ENCODE data around the gene NCOA3.
"Not testable (repeated sequence)": the region's sequence is repeated elsewhere in the genome, so short reads cannot be mapped to it uniquely, and the experiment has no call there.

Gene NCOA3

DNA sequence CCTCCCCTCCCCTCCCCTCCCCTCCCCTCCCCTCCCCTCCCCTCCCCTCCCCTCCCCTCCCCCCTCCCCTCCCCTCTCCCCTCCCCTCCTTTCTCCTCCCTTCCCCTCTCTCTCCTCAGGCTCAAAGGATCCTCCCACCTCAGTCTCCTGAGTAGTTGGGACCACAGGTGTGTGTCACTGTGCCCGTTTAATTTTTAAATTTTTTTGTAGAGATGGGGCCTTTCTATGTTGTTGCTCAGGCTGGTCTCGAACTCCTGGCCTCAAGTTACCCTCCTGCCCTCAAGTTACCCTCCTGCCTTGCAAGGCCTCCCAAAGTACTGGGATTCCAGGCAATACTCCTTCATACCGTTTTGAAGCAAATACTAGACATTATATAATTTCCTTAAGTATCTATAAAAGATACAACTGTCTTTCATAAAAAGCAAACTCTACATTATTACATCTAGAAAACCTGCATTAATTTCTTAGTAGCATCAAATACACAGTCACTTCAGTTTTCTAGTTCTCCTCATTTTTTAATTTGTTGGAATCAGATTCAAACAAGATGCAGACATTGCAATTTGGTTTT lies 39.8 kb downstream of the NCOA3 start:
- no peak for DNase-seq

DNA sequence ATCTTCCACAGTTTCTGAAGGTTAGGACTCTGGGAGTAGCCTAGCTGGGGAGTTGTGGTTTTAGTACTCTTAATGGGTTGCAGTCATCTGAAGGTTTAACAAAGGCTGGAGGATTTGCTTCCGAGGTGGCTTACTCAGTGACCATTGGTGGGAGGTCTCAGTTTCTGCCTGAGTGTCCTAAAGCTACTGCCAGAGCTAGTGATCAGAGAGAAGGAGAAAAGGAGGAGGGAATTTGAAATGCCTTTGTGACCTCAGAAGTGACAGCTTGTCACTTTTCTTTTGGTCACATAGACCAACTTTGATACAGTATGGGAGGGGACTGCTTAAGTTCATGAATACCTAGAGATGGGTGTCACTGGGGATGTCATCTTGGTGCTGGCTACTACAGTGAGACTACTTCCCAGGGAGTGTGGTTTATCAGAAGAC lies 41.3 kb downstream of the NCOA3 start:
- no peak for DNase-seq

DNA sequence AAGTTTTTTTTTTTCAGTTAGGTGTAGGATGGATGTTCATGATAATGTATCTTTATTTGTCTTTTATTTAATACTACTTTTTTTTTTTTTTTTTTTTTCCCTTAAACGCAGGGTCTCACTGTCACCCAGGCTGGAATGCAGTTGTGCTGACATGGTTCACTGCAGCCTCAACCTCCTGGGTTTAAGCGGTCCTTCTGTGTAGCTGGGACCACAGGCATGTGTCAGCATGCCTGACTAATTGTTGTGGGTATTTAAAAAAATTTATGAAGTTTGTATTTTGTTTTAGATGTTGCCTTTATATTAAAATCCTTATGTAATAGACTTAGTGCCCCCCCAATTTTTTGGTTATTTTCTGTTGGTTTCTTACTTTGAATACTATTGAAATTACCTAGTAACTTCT lies 42.6 kb downstream of the NCOA3 start:
- no peak for DNase-seq

DNA sequence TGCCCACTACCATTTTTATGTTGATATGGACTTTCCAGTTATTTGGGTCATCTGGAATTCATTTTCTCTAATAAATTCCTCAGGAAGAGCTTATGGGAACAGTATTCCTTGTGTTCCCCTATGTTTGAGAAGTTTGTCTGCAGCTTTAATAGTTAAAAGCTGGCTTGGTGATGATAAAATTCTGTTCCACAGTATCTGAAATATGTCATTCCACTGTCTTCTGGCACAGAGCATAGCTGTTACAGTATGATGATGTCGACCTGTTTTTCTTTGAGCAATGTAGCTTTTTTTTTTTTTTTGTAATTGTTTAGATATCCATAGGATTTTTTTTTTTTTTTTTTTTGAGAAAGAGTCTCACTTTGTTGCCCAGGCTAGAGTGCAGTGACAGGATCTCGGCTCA lies 43.2 kb downstream of the NCOA3 start:
- DNase-seq, result no peak

DNA sequence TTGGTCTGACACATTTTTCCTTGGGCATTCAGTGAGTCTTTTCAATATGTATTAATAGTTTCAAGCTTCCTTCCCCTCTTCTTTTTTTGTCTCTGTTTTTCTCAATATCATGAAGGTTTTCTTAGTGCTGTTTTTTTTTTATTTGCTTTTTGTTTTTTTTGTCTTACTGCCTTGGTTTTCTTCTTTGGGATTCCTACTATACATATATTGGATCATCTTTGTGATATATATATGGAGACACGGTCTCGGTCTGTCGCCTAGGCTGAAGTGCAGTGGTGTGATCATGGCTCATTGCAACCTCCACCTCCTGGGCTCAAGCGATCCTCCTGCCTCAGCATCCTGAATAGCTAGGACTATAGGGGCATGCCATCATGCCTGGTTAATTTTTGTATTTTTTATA lies 43.8 kb downstream of the NCOA3 start:
- DNase-seq, result no peak

DNA sequence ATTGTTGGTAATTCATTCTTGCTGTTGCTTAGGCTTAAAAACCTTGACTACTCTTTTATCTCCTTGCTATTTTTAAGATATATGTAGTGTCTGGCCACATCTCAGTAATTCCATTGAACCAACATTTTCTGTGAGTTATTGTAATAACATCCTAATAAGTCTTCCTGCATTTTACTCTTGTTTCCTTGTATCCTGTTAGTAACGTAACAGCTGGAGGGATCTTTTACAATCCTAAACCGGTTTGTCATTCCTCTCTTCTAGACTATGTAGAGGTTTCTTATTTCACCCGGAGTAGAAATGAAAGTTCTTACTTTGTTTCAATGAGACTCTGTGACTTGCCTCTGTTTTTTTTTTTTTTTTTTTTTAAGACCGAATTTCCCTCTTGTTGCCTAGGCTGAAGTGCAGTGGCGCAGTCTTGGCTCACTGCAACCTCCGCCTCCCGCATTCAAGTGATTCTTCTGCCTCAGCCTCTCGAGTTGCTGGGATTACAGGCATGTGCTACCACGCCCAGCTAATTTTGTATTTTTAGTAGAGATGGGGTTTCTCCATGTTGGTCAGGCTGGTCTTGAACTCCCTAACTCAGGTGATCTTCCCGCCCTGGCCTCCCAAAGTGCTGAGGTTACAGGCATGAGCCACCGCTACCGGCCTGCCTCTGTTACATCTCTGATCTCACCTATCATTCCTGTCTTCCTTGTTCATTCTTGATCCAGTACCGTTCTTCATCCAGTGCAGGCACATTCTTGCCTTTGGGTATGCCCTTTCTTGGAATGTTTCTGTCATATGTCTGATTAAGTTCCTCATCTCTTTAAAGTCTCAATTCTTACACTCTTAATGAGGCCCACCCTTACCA lies 44.7 kb downstream of the NCOA3 start:
- DNase-seq, result no peak

DNA sequence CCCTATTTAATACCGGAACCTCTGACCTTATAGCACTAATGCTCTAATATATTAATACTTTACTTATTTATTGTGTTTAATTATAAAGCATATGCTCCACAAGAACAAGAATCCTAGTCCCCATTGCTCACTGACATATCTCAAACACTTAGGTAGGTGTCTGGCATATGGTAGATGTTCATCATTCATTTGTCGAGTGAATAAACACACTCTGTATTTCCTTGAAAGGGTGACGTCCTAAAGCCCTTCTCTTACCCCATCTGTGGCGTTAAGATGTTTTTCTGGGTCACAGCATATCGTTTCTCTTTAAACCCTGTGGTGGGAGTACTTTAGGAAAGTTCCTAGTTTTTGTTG lies 45.3 kb downstream of the NCOA3 start:
- no peak for DNase-seq

DNA sequence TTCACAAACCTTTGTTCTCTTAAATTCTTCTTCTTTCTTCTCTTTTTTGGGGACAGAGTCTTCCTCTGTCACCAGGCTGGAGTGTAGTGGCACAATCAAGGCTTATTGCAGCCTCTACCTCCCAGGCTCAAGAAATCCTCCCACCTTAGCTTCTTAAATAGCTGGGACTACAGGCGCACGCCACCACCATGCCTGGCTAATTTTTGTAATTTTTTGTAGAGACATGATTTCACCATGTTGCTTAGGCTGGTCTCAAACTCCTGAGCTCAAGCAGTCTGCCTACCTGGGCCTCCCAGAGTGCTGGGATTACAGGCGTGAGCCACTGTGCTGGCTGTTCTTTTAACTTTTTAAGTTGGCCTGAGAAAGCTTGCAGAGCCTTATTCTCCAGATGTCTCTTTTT lies 48.0 kb downstream of the NCOA3 start:
- no peak for DNase-seq

DNA sequence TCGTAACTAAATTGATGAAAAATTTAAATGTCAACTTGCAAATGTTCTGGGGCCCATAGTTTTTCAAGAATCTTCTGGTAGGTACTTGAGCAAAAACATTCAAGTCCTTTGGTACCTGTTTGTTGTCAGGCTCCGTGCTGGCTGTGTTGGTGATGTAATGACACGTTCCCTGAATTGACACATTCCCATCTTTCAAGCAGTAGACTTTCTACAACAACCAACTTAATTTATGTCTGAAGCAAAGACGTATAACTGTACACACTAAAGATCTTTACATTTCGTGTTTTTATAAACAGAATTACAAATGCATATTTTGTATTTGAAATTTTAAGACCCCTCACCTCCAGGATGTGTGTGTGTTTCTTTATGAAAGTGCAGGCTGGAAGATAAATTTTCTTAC lies 49.5 kb downstream of the NCOA3 start:
- peak; percentile 12 for DNase-seq

DNA sequence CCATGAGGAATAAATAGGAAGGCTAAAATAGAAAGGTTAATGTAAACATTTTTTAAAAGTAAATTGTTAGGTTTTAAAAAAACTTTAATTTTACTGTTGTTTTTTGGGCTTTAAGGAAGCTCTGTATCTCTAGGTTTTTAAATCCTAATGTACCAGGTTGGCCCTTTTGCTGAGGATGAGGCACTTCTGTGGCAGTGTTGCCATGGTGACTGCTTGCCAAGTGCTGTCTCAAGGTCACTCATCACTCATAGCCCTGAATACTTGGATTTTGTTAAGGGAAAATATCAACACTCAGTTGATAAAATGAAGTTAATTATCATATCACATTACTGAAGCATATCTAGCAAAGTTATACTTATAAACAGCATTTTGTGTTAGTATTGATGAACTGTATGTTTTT lies 50.2 kb downstream of the NCOA3 start:
- DNase-seq, result peak; percentile 52

DNA sequence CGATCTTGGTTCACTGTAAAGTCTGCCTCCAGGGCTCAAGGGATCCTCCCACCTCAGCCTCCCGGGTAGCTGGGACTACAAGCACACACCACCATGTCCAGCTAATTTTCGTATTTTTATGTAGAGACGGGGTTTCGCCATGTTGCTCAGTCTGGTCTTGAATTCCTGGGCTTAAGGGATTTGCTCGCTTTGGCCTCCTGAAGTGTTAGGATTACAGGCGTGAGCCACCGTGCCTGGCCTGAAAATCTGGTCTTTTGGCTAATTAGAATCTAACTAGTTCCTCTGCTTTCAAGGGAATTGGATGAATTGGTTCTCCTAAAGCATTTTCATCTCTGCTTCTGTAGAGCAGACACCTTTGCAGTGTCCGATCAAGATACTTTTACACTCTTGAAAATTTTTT lies 51.3 kb downstream of the NCOA3 start:
- DNase-seq, result no peak

DNA sequence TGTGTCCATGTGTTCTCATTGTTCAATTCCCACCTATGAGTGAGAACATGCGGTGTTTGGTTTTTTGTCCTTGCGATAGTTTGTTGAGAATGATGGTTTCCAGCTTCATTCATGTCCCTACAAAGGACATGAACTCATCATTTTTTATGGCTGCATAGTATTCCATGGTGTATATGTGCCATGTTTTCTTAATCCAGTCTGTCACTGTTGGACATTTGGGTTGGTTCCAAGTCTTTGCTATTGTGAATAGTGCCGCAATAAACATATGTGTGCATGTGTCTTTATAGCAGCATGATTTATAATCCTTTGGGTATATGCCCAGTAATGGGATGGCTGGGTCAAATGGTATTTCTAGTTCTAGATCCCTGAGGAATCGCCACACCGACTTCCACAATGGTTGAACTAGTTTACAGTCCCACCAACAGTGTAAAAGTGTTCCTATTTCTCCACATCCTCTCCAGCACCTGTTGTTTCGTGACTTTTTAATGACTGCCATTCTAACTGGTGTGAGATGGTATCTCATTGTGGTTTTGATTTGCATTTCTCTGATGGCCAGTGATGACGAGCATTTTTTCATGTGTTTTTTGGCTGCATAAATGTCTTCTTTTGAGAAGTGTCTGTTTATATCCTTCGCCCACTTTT lies 52.0 kb downstream of the NCOA3 start:
- DNase-seq, result not testable (repeated sequence)

DNA sequence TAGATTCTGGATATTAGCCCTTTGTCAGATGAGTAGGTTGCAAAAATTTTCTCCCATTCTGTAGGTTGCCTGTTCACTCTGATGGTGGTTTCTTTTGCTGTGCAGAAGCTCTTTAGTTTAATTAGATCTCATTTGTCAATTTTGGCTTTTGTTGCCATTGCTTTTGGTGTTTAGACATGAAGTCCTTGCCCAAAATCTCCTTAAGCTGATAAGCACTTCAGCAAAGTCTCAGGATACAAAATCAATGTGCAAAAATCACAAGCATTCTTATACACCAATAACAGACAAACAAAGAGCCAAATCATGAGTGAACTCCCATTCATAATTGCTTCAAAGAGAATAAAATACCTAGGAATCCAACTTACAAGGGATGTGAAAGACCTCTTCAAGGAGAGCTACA lies 52.6 kb downstream of the NCOA3 start:
- not testable (repeated sequence) for DNase-seq

DNA sequence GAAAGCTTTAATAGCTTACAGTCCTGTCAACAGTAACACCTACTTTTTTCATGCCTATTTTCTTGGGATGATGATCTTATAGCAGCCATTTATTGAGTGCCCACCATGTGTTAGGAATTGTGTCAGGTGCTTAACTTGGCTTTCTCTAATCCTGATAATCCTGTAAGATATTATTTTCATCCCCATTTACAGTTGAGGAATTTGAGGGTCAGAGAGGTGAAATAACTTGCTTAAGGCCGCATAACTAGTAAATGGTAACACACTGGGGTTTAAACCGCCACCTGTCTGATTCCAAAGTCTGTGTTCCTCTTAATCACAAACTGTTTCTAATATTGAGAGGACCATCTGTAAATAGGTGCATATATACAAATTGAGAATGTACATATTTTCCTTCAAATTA lies 55.5 kb downstream of the NCOA3 start:
- no peak for DNase-seq

DNA sequence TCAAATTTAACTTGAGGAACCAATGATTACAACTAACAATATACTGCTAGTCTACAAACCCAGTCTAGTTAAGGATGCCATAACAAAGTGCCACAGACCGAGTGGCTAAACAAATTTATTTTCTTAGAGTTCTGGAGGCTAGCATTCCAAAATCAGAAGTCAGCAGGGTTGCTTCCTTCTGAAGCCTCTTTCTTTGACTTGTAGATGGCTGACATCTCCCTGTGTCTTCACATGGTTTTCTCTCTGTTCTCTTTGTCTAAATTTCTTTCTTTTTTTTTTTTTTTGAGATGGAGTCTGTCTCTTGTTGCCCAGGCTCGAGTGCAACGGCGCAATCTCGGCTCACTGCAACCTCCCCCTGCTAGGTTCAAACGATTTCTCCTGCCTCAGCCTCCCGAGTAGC lies 56.1 kb downstream of the NCOA3 start:
- no peak for DNase-seq

DNA sequence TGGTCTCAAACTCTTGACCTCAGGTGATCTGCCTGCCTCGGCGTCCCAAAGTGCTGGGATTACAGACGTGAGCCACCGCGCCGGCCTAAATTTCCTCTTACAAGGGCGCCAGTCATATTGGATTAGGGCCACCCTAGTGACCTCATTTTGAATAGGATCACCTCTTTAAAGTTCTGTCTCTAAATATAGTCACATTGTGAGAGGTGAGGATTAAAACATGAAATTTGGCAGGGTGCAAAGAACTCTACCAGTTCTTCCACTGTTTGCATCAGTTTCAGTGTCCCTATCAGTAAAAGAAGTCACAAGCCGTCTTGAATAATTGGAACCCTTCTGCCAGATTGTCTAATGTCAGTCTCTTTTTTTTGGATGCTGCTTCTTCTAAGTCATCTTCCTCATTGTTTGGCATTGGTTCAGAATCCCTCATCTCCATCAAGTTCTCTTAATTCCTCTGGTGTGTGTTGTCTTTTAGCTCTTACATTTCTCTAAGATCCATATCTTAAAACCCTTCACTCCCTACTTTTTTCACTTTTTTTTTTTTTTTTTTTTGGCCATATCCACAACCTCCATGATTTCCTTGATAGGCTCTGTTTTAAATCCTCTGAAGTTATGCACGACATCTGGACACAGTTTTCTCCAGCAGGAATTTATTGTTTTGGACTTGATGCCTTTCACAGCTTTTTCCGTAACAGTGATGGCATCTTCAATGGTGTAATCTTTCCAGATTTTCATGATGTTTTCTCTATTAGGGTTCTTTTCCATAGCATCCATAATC lies 56.8 kb downstream of the NCOA3 start:
- DNase-seq, result no peak

DNA sequence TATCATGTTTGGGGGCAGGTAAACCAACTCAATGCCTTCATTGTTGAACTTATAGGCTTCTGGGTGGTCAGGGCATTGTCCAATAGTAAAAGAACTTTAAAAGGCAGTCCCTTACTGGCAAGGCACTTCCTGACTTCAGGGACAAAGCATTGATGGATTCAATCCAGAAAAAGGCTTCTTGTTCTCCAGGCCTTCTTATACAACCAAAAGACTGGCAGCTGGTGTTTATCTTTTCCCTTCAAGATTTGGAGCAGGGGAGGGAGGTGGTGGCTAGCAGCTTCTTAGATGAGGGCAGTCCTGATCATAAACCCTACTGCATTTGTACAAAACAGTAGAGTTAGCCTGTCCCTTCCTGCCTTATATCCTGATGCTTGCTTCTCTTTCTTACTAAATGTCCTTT lies 57.5 kb downstream of the NCOA3 start:
- no peak for DNase-seq

DNA sequence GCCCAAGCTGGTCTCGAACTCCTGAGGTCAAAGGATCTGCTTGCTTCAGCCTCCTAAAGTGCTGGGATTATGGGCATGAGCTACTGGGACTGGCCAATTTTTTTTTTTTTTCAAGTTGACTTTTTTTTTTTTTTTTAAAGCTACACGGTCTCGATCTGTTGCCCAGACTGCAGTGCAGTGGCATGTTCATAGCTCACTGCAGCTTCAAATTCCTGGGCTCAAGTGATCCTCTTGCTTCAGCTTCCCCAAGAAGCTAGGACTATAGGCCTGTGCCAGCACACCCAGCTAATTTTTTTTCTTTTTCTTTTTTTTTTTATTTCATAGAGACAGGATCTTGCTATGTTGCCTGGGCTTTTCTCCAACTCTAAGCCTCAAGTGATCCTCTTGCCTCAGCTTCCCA lies 59.5 kb downstream of the NCOA3 start:
- DNase-seq, result no peak

DNA sequence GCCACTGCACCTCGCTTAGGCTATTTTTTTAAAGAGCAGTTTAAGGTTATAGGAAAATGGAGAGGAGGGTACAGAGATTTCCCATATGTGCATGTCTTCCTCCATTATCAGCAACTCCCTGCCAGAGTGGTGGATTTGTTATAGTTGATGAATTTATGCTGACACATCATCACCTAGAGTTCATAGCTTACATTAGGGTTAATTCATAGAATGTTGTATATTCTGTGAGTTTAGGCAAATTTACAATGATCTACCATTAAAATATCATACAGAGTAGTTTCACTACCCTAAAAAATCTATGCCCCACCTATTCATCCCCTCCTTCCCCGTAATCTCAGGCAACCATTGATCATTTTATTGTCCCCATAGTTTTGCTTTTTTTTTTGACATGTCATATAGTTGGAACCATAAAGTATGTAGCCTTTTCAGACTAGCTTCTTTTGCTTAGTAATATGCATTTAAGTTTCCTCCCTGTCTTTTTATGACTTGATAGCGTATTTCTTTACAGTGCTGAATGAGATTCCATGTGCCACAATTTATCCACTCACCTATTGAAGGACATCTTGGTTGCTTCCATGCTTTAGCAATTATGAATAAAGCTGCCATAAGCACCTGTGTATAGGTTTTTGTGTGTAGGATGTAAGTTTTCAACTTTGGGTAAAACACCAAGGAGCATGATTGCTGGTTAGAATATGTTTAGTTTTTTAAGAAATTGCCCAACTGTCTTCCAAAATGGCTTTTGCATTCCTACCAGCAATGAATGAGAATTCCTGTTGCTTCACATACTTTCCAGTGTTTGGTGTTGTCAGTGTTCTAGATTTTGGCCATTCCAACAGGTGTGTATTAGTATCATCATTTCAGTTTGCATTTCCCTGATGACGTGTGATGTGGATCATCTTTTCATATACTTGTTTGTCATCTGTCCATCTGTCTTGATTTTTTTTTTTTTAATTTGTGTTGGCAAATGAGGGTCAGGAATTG lies 60.2 kb downstream of the NCOA3 start:
- no peak for DNase-seq

DNA sequence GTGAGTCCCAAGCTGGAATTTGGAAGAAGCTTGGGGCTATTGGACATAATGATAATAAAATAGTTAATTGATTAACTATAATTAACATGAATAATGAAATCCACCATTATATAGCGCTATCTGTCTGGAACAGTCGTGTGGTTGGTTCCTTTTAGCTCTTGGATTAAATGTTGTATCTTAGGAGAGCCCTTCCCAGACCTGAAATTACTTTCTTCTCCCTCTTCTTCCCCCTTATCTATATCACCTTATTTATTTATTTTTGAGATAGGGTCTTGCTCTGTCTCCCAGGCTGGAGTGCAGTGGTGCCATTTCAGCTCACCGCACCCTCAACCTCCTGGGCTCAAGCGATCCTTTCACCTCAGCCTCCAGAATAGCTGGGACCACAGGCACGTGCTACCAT lies 64.6 kb downstream of the NCOA3 start:
- no peak for DNase-seq

DNA sequence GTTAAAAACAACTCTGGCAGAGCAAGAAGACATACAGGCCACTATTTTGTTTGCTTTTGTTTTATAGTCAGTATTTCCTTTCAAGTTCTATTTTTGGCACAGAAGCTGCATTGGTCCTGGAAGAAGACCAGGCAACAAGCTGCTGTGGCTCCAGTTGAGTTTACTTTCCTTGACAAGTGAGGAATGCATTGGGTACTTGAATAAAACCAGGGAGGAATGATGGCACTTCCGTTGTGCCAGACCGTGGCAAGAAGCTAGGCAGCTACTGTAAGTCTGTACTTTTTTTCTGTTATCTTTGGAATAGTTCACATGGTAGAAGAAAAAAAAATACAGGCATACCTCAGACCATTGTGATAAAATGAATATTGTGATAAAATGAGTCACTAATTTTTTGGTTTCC lies 66.3 kb downstream of the NCOA3 start:
- DNase-seq, result peak; percentile 46

DNA sequence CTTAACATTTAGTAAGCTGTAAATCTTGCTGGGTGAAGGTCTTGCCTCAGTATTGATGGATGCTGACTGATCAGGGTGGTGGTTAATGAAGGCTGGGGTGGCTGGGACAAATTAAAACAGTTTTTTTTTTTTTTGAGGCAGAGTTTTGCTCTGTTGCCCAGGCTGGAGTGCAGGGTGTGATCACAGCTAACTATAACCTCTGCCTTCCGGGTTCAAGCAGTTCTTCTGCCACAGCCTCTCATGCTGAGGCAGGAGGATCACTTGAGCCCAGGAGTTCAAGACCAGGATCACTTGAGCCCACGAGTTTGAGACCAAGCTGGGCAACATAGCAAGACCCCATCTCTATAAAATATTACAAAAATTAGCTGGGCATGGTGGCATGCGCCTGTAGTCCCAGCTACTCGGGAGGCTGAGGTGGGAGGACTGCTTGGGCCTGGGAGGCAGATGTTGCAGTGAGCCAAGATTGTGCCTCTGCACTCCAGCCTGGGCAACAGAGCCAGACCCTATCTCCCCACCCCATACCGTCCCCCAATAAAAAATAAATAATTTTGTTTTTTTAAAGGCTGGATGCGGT lies 67.2 kb downstream of the NCOA3 start:
- no peak for DNase-seq

Measured in NCI-H1092 treated with DMSO at 0.1 percent for 48 hours (cell line).